Measurements from ENCODE around the gene EXOC5.

EXOC5 gene, protein sequence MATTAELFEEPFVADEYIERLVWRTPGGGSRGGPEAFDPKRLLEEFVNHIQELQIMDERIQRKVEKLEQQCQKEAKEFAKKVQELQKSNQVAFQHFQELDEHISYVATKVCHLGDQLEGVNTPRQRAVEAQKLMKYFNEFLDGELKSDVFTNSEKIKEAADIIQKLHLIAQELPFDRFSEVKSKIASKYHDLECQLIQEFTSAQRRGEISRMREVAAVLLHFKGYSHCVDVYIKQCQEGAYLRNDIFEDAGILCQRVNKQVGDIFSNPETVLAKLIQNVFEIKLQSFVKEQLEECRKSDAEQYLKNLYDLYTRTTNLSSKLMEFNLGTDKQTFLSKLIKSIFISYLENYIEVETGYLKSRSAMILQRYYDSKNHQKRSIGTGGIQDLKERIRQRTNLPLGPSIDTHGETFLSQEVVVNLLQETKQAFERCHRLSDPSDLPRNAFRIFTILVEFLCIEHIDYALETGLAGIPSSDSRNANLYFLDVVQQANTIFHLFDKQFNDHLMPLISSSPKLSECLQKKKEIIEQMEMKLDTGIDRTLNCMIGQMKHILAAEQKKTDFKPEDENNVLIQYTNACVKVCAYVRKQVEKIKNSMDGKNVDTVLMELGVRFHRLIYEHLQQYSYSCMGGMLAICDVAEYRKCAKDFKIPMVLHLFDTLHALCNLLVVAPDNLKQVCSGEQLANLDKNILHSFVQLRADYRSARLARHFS

DNA sequence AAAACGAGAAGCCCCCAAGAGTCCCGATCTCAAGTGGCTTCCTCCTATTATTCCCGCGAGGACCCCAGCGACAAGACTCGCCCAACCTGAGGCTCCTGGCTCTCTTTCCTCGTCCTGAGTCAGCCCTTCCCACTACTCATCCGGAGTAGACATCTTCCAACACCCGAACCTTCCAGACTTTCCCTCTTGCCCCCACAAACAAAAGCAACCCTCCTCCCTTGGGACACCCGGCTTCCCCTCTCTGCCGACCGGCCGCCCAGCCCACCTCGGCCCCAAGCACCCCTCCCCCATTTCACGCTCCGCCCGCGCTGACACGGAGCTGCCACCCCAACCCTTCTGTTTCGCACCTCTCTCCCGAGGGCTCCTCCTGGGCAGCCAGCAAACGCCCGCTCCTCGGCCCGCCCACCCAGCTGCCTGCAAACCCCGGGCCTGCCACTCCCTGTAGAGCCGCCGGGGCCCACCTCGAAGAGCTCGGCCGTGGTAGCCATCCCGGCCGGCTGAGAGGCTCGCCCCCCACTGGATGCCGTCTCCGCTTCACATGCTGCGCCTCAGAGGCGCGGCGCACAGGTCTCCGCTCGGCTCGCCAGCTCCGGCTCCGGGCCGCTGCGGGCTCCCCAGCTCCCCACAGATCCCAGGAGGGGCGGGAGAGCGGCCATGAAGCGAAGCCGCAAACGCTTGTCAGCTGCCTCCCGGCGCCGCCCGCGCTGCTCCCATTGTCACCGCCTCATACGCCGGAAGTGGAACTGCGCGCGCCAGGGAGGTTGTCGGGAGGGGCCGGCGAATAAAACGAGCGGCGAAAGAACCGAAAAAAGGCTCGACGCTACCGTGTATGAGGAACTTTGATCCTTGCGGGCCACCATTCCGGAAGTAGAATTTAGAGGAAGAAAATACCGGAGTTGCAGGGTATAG lies at the start of gene EXOC5, which contains the start of gene AP5M1:
EXOC5 (minus strand) TSS at position 745 of the 909 bp plus-strand sequence; CDS start at position 488, 257 bp downstream.
AP5M1 (plus strand) TSS at position 811 of the 909 bp plus-strand sequence. CDS start 344 bp downstream, outside the sequence.
- DNase-seq, result peak; percentile 95

DNA sequence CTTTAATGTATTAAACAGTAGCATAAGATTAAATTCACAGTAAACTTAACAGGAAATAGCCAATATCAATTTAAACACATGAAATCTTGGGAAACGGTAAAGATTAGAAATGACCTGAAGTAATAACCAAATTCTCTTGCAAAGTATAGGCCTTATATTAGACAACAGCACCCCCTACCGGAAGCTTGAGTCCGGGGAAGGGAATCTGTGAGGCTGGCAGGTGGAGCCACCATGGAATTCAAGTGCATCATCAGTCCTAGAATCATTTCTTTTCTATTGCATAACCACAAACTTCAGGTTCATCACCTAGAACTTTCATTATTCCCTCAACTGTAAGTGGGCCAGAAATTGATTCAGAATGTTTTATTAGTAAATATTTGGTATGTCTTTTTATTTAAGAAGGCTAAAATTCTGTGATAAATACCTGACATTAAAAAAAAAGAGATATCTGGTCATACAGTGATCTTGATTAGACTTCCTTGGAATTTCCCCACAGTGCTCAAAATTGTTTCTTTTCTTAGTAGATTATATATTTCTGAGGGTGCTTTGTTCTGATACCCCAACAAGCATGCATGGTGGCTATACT lies 48.6 kb upstream of the EXOC5 start:
- DNase-seq, result peak; percentile 72

DNA sequence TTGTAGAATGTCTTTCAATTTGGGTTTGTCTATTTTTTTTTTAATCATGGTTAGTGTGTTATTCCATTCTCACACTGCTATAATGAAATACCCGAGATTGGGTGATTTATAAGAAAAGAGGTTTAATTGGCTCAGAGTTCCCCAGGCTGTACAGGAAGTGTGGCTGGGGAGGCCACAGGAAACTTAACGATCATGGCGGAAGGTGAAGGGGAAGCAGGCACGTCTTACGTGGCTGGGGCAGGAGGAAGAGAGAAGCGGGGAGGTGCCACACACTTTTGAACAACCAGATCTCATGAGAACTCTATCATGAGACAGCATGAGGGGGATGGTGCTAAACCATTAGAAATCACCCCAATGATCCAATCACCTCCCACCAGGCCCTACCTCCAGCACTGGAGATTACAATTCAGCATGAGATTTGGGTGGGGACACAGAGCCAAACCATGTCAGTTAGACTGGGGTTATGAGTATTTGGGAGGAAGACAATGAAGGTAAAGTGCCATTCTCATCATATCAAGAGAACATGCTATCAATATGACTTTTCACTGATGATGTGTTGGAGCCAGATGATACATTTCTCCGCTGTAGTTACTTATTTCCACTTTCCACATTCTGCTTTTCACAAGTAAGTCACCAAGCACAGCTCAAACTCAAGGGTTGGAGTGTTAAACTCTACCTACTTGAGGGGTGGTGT lies 45.8 kb upstream of the EXOC5 start:
- DNase-seq, result no peak

DNA sequence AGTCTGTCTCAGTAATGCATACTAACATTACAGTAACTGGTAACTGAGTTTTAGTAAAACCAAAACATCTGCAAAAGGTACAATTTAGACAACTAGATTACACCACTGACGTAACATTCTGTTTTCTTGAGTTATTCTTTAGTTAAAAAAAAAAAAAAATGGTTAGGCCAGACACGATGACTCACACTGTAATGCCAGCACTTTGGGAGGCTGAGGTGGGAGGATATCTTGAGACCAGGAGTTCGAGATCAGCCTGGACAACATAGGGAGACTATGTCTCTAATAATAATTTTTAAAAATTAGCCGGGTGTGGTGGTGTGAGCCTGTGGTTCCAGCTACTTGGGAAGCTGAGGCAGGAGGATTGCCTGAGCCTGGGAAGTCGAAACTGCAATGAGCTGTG lies 34.2 kb upstream of the EXOC5 start:
- peak; percentile 7 for DNase-seq

DNA sequence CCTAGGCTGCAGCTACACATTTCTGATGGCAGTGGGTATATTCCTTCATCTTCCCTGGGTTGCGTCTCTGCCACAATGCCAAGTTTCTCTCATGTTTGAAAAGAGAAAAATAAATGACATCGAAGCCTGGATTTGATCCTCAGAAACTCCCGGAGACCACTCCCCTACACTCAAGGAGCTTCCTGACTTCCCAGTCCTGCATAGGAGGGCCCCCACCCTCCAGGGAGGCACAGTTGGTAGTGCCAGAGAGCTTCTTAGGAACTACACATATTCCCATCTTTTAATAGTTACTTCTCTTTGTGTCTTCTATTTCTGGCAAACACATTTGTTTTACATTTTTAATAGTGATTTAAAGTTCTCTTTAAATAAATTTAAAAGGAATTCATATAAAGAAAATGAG lies 30.8 kb upstream of the EXOC5 start:
- no peak for DNase-seq

DNA sequence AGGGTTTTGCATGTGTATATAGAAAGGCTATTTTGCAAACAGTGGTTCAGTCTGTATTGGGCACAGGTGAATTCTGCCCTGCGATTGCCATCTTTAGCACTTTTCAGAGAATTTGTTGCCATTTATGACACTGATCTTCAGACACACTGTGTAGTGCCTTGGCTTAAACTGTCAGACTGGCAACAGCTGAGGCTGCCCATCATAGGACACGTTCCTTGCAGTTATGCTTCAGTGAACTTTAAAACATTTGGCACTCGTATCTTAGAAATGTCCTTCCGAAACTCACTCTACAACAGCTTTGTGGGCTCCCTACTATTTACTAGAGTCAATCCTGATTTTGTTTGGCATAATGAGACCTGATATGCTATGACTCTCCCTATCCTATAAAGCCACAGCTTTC lies 29.1 kb upstream of the EXOC5 start:
- DNase-seq, result no peak

DNA sequence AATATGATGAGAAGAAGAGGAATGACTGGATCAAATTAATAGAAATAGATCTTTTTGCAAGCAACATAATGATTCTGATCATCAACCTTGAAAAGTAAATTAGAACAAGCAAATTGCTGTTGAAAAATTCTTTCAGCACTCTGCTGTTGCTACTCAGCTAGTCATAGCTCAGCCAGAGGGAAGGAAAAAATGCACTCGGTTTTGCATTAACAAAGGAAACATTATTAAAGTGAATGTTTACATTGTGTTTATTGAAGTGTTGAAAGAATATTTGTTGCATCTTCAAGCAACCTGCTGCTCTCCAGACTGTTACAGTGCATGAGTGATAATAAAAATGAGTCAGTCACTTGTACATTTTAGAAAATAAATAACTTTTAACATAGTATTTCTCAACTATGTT lies 26.5 kb upstream of the EXOC5 start:
- DNase-seq, result no peak

DNA sequence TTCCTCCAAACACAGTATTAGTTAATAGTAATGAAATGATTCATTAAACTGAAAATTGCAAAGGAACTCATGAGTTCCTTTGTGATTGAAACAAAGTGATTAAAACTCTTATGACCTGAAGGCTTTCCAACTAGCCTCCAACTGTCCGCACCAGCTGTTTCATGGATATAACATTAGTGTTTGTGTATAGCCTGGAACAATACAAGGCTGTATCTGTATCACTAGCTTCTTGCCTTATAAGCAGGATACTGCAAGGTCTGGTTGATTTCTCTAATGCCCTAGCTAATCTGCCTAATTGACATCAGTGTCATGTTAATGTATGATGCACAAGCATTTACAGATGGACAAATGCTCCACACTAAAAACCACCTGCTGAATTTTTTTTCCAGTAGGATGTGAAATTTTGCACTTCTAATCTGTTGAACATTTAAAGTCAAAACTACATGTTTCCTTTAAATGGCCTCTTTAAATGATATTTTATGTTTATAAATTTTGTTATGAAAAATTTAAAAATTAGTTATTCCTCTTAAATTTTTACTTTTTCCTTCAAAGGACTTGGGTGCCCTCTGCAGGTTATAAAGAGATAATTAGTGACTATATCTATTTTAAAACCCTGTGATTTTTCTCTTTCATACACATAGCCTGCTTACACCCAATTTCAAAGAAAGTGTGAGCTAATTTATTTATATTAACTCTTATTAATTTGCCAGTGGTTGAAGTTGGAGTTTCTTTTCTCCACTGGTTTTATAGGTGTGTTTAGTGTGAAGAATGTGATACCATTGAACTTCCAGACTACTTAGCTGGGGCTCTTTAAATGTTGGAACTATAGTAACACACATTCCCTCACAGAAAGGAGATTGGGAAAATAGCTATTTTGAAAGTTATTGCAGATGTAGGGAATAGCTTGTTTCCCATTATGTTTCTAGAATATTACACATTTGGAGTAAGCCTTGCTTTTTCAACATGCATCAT lies 25.4 kb upstream of the EXOC5 start:
- no peak for DNase-seq

DNA sequence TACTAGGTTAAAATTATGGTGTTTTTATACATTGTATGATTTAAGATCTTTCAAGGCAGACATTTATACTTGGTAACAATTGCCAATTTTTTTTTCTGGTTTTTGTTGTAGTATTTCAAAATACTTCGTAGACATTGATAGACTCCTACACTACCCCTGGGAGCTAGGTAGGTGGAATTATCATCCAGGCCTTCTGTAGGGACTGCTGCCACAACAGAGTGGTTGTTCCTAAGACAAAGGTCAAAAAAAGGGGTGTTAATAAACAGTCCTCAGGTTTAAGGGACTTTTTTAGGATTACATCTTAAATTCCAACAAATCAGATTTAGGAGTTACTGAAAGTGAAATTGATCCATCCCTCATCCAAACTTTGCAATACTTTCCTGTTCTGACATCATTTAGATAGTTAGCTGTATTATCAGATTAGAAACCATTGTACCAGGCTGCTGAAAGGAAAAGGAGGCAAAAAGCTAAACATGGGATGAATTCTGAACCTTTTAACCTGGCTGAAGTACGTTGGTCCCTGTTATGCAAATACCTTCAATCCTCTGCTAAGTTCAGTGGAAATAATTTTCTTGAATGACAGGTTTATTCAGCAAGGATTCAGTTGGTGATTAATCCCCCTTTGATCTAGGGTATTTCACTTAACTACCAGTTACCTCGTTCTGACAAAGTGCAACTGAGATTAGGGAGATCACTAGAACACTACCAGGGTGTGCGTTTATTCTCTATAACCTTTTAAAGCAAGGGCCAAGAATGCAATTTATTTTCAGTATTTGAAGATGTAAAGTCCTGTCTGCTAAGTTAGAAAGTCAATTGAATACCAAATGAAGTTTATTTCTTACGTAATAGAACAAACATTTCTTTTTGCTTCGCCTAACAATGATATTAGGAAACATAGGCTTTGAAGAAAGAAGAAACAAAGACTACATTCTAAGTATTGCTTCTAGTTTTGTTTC lies 23.3 kb upstream of the EXOC5 start:
- DNase-seq, result no peak

DNA sequence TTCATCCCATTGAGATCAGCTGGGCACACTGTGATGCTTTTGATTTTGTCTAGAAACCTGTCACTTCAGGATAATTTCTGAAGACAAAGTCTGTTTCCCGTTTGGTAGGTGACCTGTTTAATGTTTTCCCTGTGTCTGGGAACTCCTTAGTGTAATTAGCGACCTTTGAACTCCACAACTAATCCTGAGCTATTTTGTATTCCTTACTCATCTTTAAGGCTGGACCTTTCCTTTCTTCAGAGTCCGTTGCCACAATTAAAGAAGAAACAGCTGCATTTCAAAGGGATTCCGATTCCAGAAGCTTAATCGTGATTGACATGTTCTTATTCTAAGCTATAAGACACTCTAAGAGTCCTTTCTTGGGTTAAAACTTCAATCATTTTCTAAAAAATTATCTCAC lies 22.0 kb upstream of the EXOC5 start:
- no peak for DNase-seq

DNA sequence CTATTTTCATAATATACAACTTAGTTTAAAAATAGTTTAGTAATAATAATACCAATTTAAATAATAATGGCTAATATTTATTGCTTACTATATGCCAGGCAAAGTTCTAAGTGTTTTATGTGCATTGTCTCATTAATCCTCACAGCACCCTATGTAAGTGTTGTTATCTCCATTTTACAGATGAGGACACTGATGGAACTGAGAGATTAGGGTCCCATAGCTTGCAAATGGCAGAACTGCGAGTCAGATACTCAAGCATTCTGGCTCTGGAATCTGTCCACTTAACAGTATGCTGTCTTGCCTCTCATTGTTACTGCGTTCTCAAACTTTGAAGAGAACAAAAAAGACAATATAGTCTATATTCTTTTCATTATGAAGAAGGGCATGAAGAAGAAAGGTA lies 19.0 kb upstream of the EXOC5 start:
- no peak for DNase-seq

DNA sequence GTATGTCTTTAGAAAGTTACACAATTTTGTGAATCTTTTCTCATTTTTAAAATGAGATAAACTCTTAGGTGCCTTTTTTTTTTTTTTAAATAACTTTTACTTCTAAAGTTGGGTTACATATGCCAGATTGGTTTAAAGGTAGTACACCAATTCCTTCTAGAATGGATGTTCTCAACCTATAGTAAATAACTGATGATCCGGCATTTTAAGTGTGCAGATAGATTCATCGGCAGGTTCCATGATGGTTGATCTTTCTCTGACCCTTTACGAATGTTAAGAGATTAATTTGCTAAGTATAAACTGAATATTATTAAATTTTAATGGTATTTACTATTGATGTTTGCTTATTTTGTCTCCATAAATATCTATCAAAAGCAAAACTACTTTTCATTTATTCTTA lies 8.4 kb upstream of the EXOC5 start:
- DNase-seq, result no peak

DNA sequence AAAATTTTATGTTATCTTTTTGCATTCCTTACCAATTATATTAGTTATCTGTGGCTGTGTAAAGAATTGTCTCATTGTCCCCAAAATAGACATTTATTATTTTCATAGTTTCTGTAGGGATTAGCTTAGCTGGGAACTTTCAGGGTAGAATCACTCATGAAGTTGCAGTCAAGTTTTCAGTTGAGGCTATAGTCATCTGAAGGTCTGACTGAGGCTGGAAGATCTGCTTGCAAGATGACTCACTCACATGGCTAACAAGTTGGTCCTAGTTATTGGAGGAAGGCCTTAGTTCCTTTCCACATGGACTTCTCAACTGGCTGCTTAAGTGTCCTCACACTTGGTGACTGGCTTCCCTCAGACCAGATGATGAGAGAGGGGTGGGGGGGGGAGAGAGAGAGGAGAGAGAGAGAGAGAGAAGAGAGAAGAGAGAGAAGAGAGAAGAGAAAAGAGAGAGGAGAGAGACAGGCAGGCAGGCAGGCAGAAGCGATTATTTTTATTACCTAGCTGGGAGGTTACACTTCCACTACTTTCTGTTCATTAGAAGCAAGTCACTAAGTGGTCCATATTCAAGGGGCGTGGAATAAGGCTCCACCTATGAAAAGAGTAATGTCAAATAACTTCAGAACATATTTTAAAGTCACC lies 6.4 kb upstream of the EXOC5 start:
- DNase-seq, result peak; percentile 3

DNA sequence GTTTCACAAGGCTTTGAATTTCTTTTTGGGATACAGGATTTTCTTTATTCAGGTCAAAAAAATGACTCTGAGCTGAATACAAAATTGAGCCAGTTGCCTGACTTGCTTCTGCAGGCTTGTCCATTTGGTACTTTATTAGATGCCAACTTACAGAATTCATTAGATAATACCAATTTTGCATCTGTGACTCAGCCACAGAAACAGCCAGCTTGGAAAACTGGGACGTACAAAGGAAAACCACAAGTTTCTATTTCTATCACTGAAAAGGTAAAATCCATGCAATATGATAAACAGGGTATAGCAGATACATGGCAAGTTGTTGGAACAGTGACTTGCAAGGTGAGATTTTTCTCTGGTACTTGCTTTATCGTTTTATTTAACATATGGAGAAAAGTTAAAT lies 5.8 kb upstream of the EXOC5 start:
- no peak for DNase-seq

DNA sequence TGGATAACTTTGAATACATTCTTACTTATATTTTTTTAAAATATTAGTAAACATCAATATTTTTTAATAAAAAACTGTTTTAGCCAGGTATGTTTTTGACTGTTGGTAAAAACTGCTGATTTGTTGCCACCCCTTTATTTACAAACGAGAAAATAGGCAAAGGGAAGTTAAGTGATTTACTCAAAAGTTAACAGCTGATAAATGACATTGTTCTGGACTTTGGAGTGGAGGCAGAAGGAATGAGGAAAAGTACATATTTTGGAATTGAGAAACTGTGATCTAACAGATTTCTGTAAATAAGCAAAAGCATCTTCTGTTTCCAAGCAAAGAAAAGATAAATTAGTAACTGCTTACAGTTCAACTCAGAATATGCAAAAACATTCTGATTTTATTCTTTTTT lies 4.5 kb upstream of the EXOC5 start:
- no peak for DNase-seq

DNA sequence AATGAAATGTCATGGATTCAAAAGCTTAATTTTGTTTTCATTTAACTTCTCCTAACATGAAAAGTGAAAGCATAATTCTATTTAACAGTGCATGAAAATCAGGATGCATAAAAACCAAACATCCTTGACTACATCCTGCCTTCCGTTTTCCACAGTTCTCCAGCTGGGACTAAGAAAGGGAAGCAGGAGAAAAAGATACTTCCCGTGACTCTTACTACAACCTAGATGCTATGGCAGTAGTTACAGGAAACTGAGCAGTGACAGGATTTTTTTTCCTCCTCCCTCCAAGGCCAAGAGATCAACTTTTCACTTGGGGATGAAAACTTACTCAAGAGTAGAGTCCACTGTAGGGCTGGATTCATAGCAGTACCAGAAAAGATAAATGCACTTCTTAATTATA lies 2.6 kb downstream of the EXOC5 start:
- DNase-seq, result peak; percentile 5

DNA sequence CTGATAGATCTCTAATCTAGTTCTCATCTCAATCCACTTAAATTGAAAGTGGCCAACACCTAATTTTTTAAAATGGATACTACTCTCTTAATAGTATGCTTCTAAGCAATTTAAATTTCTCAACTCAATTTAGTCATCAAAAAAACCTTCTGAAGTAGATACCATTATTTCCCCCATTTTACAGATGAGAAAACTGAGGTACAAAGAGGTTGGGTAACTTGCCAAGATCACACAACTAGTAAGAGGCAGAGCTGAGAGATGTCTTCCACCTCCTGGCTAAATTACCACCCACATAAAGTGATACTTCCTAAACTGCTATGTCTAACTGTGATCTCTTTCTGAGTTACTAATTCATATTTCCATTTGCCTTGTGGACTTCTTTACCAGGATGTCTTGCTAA lies 6.6 kb downstream of the EXOC5 start:
- no peak for DNase-seq

DNA sequence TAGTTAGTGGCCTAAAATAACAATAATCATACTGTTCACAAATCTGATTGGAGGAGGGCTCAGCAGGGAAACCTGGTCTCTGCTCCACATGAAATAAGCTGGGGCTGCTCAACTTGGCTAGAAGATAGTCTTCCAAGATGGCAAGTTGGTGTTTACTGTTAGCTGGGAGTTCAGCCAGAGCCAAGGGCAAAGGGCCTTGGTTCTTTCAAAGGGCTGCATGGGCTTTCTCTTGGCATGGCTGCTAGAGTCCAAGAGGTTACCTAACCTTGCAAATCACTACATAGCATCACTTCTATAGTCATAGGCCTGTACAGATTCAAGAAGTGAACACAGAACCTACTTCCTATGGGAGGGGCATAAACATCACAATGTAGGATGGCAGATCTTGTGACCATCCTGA lies 7.1 kb downstream of the EXOC5 start:
- DNase-seq, result no peak

DNA sequence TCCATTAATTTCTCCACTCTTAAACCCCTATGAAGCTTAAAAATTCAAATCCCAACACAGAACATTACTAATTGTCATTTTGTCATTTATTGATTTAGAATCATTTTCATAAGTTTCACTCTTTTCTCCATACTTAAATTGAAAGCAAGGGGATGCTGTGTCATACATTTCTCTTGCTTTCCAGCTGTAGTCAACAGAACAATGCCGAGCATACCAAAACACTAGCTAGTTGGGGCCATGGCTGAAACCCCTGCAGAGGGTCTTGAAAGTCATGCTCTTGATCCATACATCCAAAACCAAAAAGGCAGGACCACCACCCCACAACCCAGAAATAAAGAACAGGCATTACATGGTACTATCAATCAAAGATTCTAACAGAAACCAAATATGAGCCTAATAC lies 9.0 kb downstream of the EXOC5 start:
- no peak for DNase-seq

Measured in fibroblast of skin of right biceps (primary cell).